ENCODE data around the gene TAF6L. TPM values are rescaled to one million over a fixed set of nuclear protein-coding genes. Genes with fewer than 3 reads are reported as not detected.
"Not testable (repeated sequence)": the region's sequence is repeated elsewhere in the genome, so short reads cannot be mapped to it uniquely, and the experiment has no call there.

The TAF6L gene
- total RNA-seq, 1 donor from 2014 or later, result 23.8 TPM

DNA sequence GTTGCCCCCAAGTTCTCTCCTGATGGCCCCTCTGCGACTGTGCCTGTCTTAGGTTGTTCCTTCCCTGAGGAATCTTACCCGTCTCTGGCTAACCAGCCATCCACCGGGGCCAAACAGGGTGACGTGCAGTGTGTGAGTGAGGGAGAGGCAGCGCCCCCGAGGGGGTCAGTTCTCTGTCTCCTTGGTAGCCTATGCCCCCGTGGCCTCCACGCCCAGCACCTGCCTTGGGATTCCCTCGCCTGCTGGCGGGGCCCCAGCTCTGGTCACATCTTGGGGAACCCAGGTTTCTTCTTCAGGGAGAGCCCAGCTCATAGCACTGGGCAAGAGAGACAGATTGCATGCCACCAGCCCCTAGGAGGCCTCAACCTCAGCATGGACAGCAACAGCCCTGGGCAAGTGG is 28.3 kb downstream of the TAF6L start:
- intact Hi-C loops (cut with micrococcal nuclease), result no loop called here

- intact Hi-C loops (cut with micrococcal nuclease), result no loop called here
Observed at GRCh38 chr11:62801071-62801470, 29.9 kb downstream of the TAF6L start.

DNA sequence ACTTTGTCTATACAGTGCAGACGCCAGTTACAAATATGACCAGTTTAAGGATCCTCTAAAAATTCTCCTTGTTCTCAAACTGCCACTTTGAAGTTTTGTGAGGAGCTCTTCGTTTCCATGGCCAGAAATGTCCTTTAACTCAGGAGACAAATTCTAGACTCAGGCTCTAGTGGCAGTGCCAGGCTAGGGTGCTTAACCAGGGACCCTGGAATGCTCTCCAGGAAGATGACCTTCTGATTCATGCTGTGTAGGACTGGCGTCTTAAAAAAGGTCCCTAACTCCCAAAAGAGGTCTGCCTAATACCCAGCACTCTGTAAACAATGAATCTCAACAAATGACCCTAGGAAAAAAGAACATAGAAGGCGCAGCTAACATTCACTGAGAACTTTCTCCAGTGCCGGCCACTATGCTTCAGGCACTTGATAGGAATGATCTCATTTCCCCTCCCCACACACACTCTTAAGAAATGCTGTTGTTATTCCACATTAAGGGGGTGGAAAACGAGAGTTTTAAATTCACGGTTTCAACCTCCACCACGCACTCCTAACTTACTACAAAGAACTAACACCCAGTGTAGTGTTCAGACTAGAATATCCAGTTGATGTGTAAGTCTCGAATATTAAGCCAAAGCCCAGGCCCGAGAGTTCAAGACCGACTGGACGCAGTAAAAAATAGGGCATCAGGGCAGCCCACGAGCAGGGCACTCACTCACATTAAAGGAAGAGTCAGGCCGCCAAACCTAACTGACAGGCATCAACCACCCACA is 33.3 kb downstream of the TAF6L start:
- intact Hi-C loops (cut with micrococcal nuclease), result loop anchor here (1.0 to 2.0 kb wide), 14 partner anchors 8 to 158 kb away; partner anchors contain the start of genes GANAB, POLR2G, STX5 and TAF6L

DNA sequence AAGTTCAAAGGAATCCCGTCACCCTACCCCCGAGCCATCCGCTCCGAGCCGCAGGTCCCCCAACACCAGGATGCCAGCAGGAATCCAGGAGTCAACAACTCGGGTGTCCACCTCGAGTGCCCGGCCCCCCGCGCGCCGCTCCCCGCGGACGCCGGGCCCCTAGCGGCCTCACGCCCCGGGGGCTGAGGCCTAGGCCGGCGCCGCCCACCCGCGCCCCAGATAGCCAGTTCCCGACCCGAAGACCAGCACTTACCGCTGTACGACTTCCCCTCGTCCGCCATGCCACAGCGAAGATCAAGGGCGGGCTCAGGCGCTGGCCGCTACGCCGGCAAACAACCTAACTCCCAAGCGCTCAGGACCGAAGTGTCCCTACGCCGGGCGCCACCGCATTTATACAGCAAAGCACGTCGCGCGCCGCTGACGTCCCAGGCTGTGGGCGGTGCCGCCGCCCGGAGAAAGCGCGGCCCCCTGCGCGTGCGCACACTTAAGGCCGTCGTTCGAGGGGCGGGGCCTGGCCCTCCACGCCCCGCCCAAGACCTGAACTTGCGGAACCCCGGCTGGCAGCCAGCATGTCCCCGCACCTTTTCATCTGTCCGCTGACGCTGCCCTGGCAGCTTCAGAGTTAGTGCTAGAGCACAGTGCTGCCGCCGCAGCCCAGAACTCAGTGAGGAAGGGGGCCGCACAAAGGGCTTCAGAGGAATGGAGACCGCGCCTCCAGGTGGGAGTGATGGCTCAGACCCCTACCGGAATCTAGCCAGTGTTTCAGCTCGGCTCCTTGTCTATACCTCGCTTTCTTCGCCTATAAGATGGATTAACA is 34.1 kb downstream of the TAF6L start, which contains the start of gene NXF1:
Gene NXF1 (minus strand): TSS at position 365 of the 817 bp plus-strand sequence. CDS start 84 bp downstream, at position 281.
- intact Hi-C loops (cut with micrococcal nuclease), result loop anchor here (1.0 to 2.0 kb wide), 13 partner anchors 13 to 158 kb away; partner anchors contain the start of genes GANAB, POLR2G, STX5 and TAF6L

- intact Hi-C loops (cut with micrococcal nuclease), result loop anchor here (1.0 to 2.0 kb wide), 13 partner anchors 14 to 159 kb away; partner anchors contain the start of genes GANAB, POLR2G, STX5 and TAF6L
Observed at GRCh38 chr11:62805961-62806441, 34.8 kb downstream of the TAF6L start.

- intact Hi-C loops (cut with micrococcal nuclease), result no loop called here
Observed at GRCh38 chr11:62806611-62807121, 35.5 kb downstream of the TAF6L start.

- intact Hi-C loops (cut with micrococcal nuclease), result no loop called here
Observed at GRCh38 chr11:62810748-62811147, 39.6 kb downstream of the TAF6L start.

GRCh38 chr11:62811659-62812058 is 40.5 kb downstream of the TAF6L start:
- intact Hi-C loops (cut with micrococcal nuclease), result no loop called here

GRCh38 chr11:62816557-62816956 is 45.4 kb downstream of the TAF6L start:
- intact Hi-C loops (cut with micrococcal nuclease), result no loop called here

GRCh38 chr11:62817129-62817528 is 45.9 kb downstream of the TAF6L start:
- intact Hi-C loops (cut with micrococcal nuclease), result no loop called here

- intact Hi-C loops (cut with micrococcal nuclease), result no loop called here
Observed at GRCh38 chr11:62823677-62824076, 52.5 kb downstream of the TAF6L start.

- intact Hi-C loops (cut with micrococcal nuclease), result not testable (repeated sequence)
Observed at GRCh38 chr11:62828130-62828529, 56.9 kb downstream of the TAF6L start.

GRCh38 chr11:62830904-62831519 is 59.8 kb downstream of the TAF6L start:
- intact Hi-C loops (cut with micrococcal nuclease), result loop anchor here (1.0 to 5.0 kb wide), 3 partner anchors 8 to 709 kb away; partner anchors contain the start of genes INCENP and WDR74

GRCh38 chr11:62831520-62832335 is 60.5 kb downstream of the TAF6L start, which contains the start of gene STX5:
TSS of gene STX5 (minus strand) at chr11:62832051. CDS start at chr11:62831243, 808 bp downstream.
- intact Hi-C loops (cut with micrococcal nuclease), result loop anchor here (1.0 to 5.0 kb wide), 14 partner anchors 8 to 709 kb away; partner anchors contain the start of genes EEF1G, GANAB, INCENP and NXF1

GRCh38 chr11:62832336-62833234 is 61.4 kb downstream of the TAF6L start, which contains the start of gene TEX54:
TSS of gene TEX54 (minus strand) at chr11:62832841.
- intact Hi-C loops (cut with micrococcal nuclease), result loop anchor here (1.0 to 5.0 kb wide), 12 partner anchors 24 to 710 kb away; partner anchors contain the start of genes EEF1G, GANAB, INCENP and NXF1

- intact Hi-C loops (cut with micrococcal nuclease), result no loop called here
Observed at GRCh38 chr11:62835336-62835735, 64.1 kb downstream of the TAF6L start.
